H1 (cell line): Measurements from ENCODE around the gene S100PBP. TPM values are rescaled to one million over a fixed set of nuclear protein-coding genes. Genes with fewer than 3 reads are reported as not detected.

ENCODE experiments used
- CTCF ChIA-PET: fragments of 300-600 bp; sonication (Branson Sonifier 250); formaldehyde crosslinking; loops from one replicate; lab custom pipeline; 2021; ENCODE audit not compliant: partially characterized antibody; lab: Charles Lee
- POLR2A ChIA-PET: fragments of 300-600 bp; sonication (Branson Sonifier 250); formaldehyde crosslinking; loops from one replicate; lab custom pipeline; 2021; ENCODE audit warnings: inconsistent platforms; ENCODE audit not compliant: partially characterized antibody; lab: Charles Lee
- DNase-seq, 2 experiments: peaks; one replicate each; pipeline versions ENCODE4 v3.0.0 to v3.0.0-alpha.2; 2010 to 2022; ENCODE audit warnings: low spot score in 2 of 2, low read depth in 1 of 2, mixed read lengths in 1 of 2
- FAIRE-seq: peaks from 2 replicates; lab custom pipeline; 2011; peaks lifted over from hg19 to GRCh38; lab: Jason Lieb, UNC
- H2AFZ ChIP-seq: 2 replicates; pipeline ENCODE4 v1.8.1; 2012; ENCODE audit warnings: low read length, inconsistent platforms
- H2AK5ac ChIP-seq: 2 replicates; pipeline ENCODE4 v1.6.1; 2013; ENCODE audit warnings: low read depth, low read length
- H2BK120ac ChIP-seq: replicated peaks from 2 replicates; pipeline ENCODE3; 2013; ENCODE audit warnings: low read depth, low read length, inconsistent platforms
- H2BK12ac ChIP-seq: 2 replicates; pipeline ENCODE4 v1.6.1; 2013; ENCODE audit warnings: low read depth, low read length
- H2BK15ac ChIP-seq: 2 replicates; pipeline ENCODE4 v1.6.1; 2013; ENCODE audit warnings: low read length
- H2BK20ac ChIP-seq: 2 replicates; pipeline ENCODE4 v1.6.1; 2013; ENCODE audit warnings: low read length
- H2BK5ac ChIP-seq: 2 replicates; pipeline ENCODE4 v1.6.1; 2013; ENCODE audit warnings: low read depth, low read length
- H3K14ac ChIP-seq: 2 replicates; pipeline ENCODE4 v1.6.1; 2013; ENCODE audit warnings: inconsistent platforms; ENCODE audit not compliant: insufficient read length
- H3K18ac ChIP-seq: 2 replicates; pipeline ENCODE4 v1.6.1; 2013; ENCODE audit warnings: low read length; ENCODE audit errors: extremely low read depth
- H3K23ac ChIP-seq: 2 replicates; pipeline ENCODE4 v1.6.1; 2013; ENCODE audit warnings: inconsistent platforms; ENCODE audit not compliant: insufficient read length
- H3K23me2 ChIP-seq: 2 replicates; pipeline ENCODE4 v1.6.1; 2013; ENCODE audit warnings: low read depth, low read length
- H3K27ac ChIP-seq: 2 replicates; pipeline ENCODE4 v1.6.1; 2011; ENCODE audit warnings: low read depth, low read length, inconsistent platforms
- H3K27me3 ChIP-seq, 4 experiments: replicated peaks in 1 of 4; 1 replicate in 1 of 4; 2 replicates in 3 of 4; pipeline versions ENCODE4 v1.6.1 to v1.8.1; 2011 to 2013; ENCODE audit warnings: low read length in 3 of 4, mild to moderate bottlenecking in 3 of 4, inconsistent platforms in 2 of 4, mixed read lengths in 2 of 4, moderate library complexity in 1 of 4; ENCODE audit not compliant: control insufficient read depth in 3 of 4, insufficient read depth in 3 of 4; ENCODE audit errors: extremely low read depth in 1 of 4
- H3K36me3 ChIP-seq, 4 experiments: 2 replicates each; pipeline versions ENCODE4 v1.6.1 to v1.8.1; 2011 to 2013; ENCODE audit warnings: mild to moderate bottlenecking in 4 of 4, low read length in 3 of 4, moderate library complexity in 2 of 4, control low read depth in 1 of 4, inconsistent platforms in 1 of 4; ENCODE audit not compliant: insufficient read depth in 4 of 4, control insufficient read depth in 2 of 4
- H3K4ac ChIP-seq: replicated peaks from 2 replicates; pipeline ENCODE3; 2013; ENCODE audit warnings: low read length, low read depth, mixed read lengths, inconsistent platforms; ENCODE audit not compliant: insufficient read length
- H3K4me1 ChIP-seq, 4 experiments: replicated peaks in 1 of 4; 1 replicate in 1 of 4; 2 replicates in 3 of 4; pipeline versions ENCODE4 v1.6.1 to v1.8.1; 2011 to 2013; ENCODE audit warnings: low read length in 3 of 4, inconsistent platforms in 2 of 4, mixed read lengths in 1 of 4; ENCODE audit not compliant: insufficient read depth in 4 of 4, control insufficient read depth in 3 of 4
- H3K4me2 ChIP-seq, 2 experiments: 2 replicates each; pipeline versions ENCODE4 v1.6.1 to v1.8.1; 2011 to 2013; ENCODE audit warnings: low read depth in 2 of 2, low read length in 2 of 2, control low read depth in 1 of 2, inconsistent platforms in 1 of 2, mild to moderate bottlenecking in 1 of 2; ENCODE audit not compliant: insufficient read depth in 1 of 2
- H3K4me3 ChIP-seq, 4 experiments: fragments of 200-600, 300-600 bp in 1 of 4; sonication (generic), shearing (Covaris generic), sonication (Bioruptor Twin) in 1 of 4; 2 replicates each; pipeline versions ENCODE4 v1.5.1 to v1.8.1; 2011 to 2016; ENCODE audit warnings: low read length in 4 of 4, low read depth in 3 of 4, control low read depth in 2 of 4, inconsistent platforms in 2 of 4, mild to moderate bottlenecking in 2 of 4, mixed read lengths in 1 of 4, moderate library complexity in 1 of 4; ENCODE audit not compliant: insufficient read depth in 2 of 4; ENCODE audit errors: extremely low read depth in 1 of 4
- H3K56ac ChIP-seq: replicated peaks from 2 replicates; pipeline ENCODE3; 2013; ENCODE audit warnings: low read depth, mild to moderate bottlenecking, mixed read lengths, low read length, inconsistent platforms; ENCODE audit not compliant: insufficient read length
- H3K79me1 ChIP-seq: 2 replicates; pipeline ENCODE4 v1.6.1; 2013; ENCODE audit warnings: low read depth, low read length, control low read depth
- H3K79me2 ChIP-seq, 2 experiments: 2 replicates each; pipeline versions ENCODE4 v1.6.1 to v1.8.1; 2012 to 2013; ENCODE audit warnings: low read length in 2 of 2, mild to moderate bottlenecking in 2 of 2, inconsistent platforms in 1 of 2; ENCODE audit not compliant: insufficient read depth in 2 of 2, control insufficient read depth in 1 of 2
- H3K9ac ChIP-seq, 4 experiments: replicated peaks in 1 of 4; 1 replicate in 1 of 4; 2 replicates in 3 of 4; pipeline versions ENCODE4 v1.6.1 to v1.8.1; 2011 to 2013; ENCODE audit warnings: low read depth in 3 of 4, low read length in 3 of 4, control low read depth in 2 of 4, mild to moderate bottlenecking in 2 of 4, moderate library complexity in 2 of 4, inconsistent platforms in 1 of 4; ENCODE audit errors: extremely low read depth in 1 of 4
- H3K9me3 ChIP-seq, 2 experiments: 2 replicates each; pipeline versions ENCODE4 v1.6.1 to v1.8.1; 2012 to 2013; ENCODE audit warnings: mild to moderate bottlenecking in 2 of 2, moderate library complexity in 2 of 2, control low read depth in 1 of 2, inconsistent platforms in 1 of 2, low read depth in 1 of 2, low read length in 1 of 2, mixed read lengths in 1 of 2; ENCODE audit not compliant: insufficient read depth in 2 of 2
- H4K20me1 ChIP-seq, 2 experiments: replicated peaks in 1 of 2; 2 replicates each; pipeline versions ENCODE3 to v1.8.1; 2011 to 2013; ENCODE audit warnings: inconsistent platforms in 2 of 2, low read length in 2 of 2, mild to moderate bottlenecking in 1 of 2; ENCODE audit not compliant: insufficient read depth in 2 of 2, control insufficient read depth in 1 of 2
- H4K5ac ChIP-seq: 2 replicates; pipeline ENCODE4 v1.6.1; 2013; ENCODE audit warnings: low read length, low read depth, mixed read lengths, inconsistent platforms; ENCODE audit not compliant: insufficient read length
- H4K8ac ChIP-seq: 2 replicates; pipeline ENCODE4 v1.8.0; 2013; ENCODE audit warnings: mild to moderate bottlenecking, moderate library complexity, low read length, inconsistent platforms; ENCODE audit not compliant: insufficient read depth; ENCODE audit errors: extremely low read depth
- H4K91ac ChIP-seq: replicated peaks from 2 replicates; pipeline ENCODE3; 2013; ENCODE audit warnings: low read length, mixed read lengths, inconsistent platforms; ENCODE audit not compliant: insufficient read length
- BCL11A ChIP-seq, 2 experiments: IDR thresholded peaks; one replicate each; pipeline ENCODE4 v1.6.1; 2011; ENCODE audit warnings: low read depth in 2 of 2, low read length in 2 of 2, mild to moderate bottlenecking in 2 of 2
- CBX5 ChIP-seq: fragments of 300-800, 300-1000 bp; sonication (generic); IDR thresholded peaks from 2 replicates; pipeline ENCODE4 v1.7.1; 2016; ENCODE audit warnings: antibody characterized with exemption, low read length, low read depth
- WGBS, 2 experiments: shearing (Covaris generic) in 1 of 2; methylation state at CpG; one replicate each; pipeline versions ENCODE4 v1.1.6 to v1.1.7; 2013 to 2015; ENCODE audit warnings: low lambda C conversion rate in 2 of 2, mixed read lengths in 2 of 2, inconsistent platforms in 1 of 2, low coverage in 1 of 2, missing lambda C conversion rate in 1 of 2; ENCODE audit not compliant: insufficient replicate concordance in 2 of 2, insufficient coverage in 1 of 2, insufficient read length in 1 of 2; ENCODE audit errors: extremely low coverage in 1 of 2, missing lambda C conversion rate in 1 of 2; 5-methylcytosine and 5-hydroxymethylcytosine counted together
- polyA plus RNA-seq, 7 experiments: library from polyadenylated mRNA; depleted of rRNA in 3 of 7; stranded (reverse) in 5 of 7; unstranded in 2 of 7; fragments of >200 nt in 5 of 7; fragments of 200-250 nt in 2 of 7; gene quantifications; 1 replicate in 5 of 7; 2 replicates in 1 of 7; 4 replicates in 1 of 7; pipeline versions ENCODE4 v1.2.1 to v1.2.3, GENCODE V29; 2011 to 2013; ENCODE audit warnings: missing spikeins in 2 of 7, mixed read lengths in 2 of 7
- total RNA-seq: library from RNA; stranded (reverse); fragmentation: NEBNext Ultra II Directional; extraction: Animal tissue kit (Norgen Biotek cat#: 25700); gene quantifications from 2 replicates; pipeline ENCODE4 v1.2.1, GENCODE V29; 2021

The S100PBP gene
- total and polyA plus RNA-seq, 2 of the 8 experiments (the other 6 are each of a cell fraction or from before 2014, with no cell fraction given), result 43.8 to 68.3 TPM

DNA sequence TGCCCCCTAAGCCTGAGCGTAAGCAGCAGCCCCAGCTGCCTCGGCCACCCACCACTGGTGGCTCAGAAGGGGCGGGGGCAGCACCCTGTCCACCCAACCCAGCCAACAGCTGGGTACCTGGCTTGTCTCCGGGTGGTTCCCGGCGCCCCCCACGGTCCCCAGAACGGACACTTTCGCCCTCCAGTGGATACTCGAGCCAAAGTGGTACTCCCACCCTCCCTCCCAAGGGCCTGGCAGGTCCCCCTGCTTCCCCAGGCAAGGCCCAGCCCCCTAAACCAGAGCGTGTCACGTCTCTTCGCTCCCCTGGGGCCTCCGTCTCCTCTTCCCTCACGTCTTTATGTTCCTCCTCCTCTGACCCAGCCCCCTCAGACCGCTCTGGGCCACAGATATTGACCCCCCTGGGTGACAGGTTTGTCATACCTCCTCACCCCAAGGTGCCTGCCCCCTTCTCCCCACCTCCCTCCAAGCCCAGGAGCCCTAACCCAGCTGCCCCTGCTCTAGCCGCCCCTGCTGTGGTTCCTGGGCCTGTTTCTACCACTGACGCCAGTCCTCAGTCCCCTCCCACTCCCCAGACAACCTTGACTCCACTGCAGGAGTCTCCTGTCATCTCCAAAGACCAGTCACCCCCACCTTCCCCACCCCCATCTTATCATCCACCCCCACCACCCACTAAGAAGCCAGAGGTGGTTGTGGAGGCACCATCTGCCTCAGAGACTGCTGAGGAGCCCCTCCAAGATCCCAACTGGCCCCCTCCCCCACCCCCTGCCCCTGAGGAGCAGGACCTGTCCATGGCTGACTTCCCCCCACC is 46.5 kb upstream of the S100PBP start:
- Histone ChIP-seq H2BK12ac (no peak overlapping the region), H3K9ac (no peak overlapping the region), H2BK20ac (no peak overlapping the region), H3K18ac (no peak overlapping the region; the same call in 1 of the 2 replicates), H3K14ac (no peak overlapping the region), H3K79me1 (peaks cover 11% of the 10 kb centered on the region), H3K4me2 (no peak overlapping the region), H3K9me3 (no peaks in the 10 kb centered on the region), H3K27me3 (no peaks in the 10 kb centered on the region), H2BK15ac (no peak overlapping the region), H3K4me1 (peaks cover 7 to 35% (median 19%) of the 10 kb centered on the region in 4 experiments), H3K23ac (no peak overlapping the region), H3K4me3 (no peak overlapping the region), H4K20me1 (peaks cover 7 to 22% of the 10 kb centered on the region in 2 experiments), H3K56ac (no peak overlapping the region), H2AK5ac (no peak overlapping the region), H4K91ac (no peak overlapping the region), H3K79me2 (peaks cover 5 to 24% of the 10 kb centered on the region in 2 experiments), H2AFZ (no peak overlapping the region), H3K23me2 (peaks cover 10% of the 10 kb centered on the region; the same call in 1 of the 2 replicates), H3K27ac (no peak overlapping the region), H3K36me3 (peaks cover 12 to 58% (median 28%) of the 10 kb centered on the region in 4 experiments; a peak in 7 of 8 replicates), H4K5ac (no peak overlapping the region), H2BK120ac (no peak overlapping the region), H3K4ac (no peak overlapping the region), H2BK5ac (no peak overlapping the region), H4K8ac (no peak overlapping the region)
- no peak for FAIRE-seq
- ChIA-PET CTCF (interaction anchor here (0.7 to 12.2 kb wide), 12 partner anchors 8 to 233 kb away, joined by 3 to 329 read pairs (median 6); partner anchors contain the start of gene SYNC), POLR2A (interaction anchor here (0.8 to 12.6 kb wide), 12 partner anchors 12 to 68 kb away, joined by 3 to 295 read pairs (median 10); partner anchors contain the start of genes S100PBP, SYNC and YARS1)
- 90% methylated on average over 7 of the region's 18 CpGs; no CpG with 5 or more reads in 1 of the 2 experiments for WGBS, 2 experiments
- TF ChIP-seq CBX5 (no peak), BCL11A (IDR thresholded peaks at IDR 0.05; ENCODE audit: low read depth in 2 of 2, low read length in 2 of 2) (no peak)
- DNase-seq, result no peak
